SU-DHL-6 (cell line): ENCODE measurements around the gene STRIP2.

Experiments used
- H2AFZ ChIP-seq: fragments of 200-600 bp; sonication (generic); 2 replicates; pipeline ENCODE4 v1.6.1; 2014; ENCODE audit warnings: low read depth, mild to moderate bottlenecking, moderate library complexity, mixed read lengths, antibody characterized with exemption, low read length; ENCODE audit not compliant: severe bottlenecking
- H3F3A ChIP-seq: fragments of 200-600 bp; shearing (Covaris generic); 2 replicates; pipeline ENCODE4 v1.6.0; 2016; ENCODE audit warnings: antibody characterized with exemption, mild to moderate bottlenecking; ENCODE audit not compliant: insufficient read depth
- H3K27ac ChIP-seq: fragments of 200-600 bp; sonication (generic); 2 replicates; pipeline ENCODE4 v1.5.1; 2016; ENCODE audit warnings: low read depth, mild to moderate bottlenecking, low read length, moderate library complexity, mixed read lengths
- H3K27me3 ChIP-seq: fragments of 200-600 bp; sonication (generic), shearing (Covaris generic); 2 replicates; pipeline ENCODE4 v1.6.0; 2014; ENCODE audit warnings: mild to moderate bottlenecking, low read length
- H3K36me3 ChIP-seq: fragments of 200-600 bp; sonication (generic); 2 replicates; pipeline ENCODE4 v1.6.1; 2014; ENCODE audit warnings: mild to moderate bottlenecking, low read length, mixed read lengths
- H3K4me2 ChIP-seq: fragments of 300-600, 200-600 bp; shearing (Covaris generic), sonication (generic); 2 replicates; pipeline ENCODE4 v1.6.0; 2014; ENCODE audit warnings: low read length, low read depth, mild to moderate bottlenecking; ENCODE audit not compliant: poor library complexity, severe bottlenecking
- H3K4me3 ChIP-seq: fragments of 200-600 bp; sonication (generic); 2 replicates; pipeline ENCODE4 v1.5.1; 2014; ENCODE audit warnings: antibody characterized with exemption, low read length, mild to moderate bottlenecking, mixed read lengths; ENCODE audit not compliant: insufficient read depth, poor library complexity, severe bottlenecking
- H3K79me2 ChIP-seq: fragments of 200-600 bp; sonication (generic); 2 replicates; pipeline ENCODE4 v1.6.1; 2014; ENCODE audit warnings: mild to moderate bottlenecking, low read length, moderate library complexity; ENCODE audit not compliant: insufficient read depth
- H3K9ac ChIP-seq: fragments of 200-600 bp; sonication (generic); 2 replicates; pipeline ENCODE4 v1.7.0; 2014; ENCODE audit warnings: mild to moderate bottlenecking, low read length
- H3K9me2 ChIP-seq: fragments of 200-600 bp; sonication (generic); replicated peaks from 2 replicates; pipeline ENCODE4 v1.6.1; 2014; ENCODE audit warnings: low read length; ENCODE audit not compliant: insufficient read depth
- H3K9me3 ChIP-seq: fragments of 200-600 bp; sonication (generic); 2 replicates; pipeline ENCODE4 v1.6.1; 2014; ENCODE audit warnings: low read length, mixed read lengths; ENCODE audit not compliant: insufficient read depth
- H4K20me1 ChIP-seq: fragments of 200-600 bp; sonication (generic); 2 replicates; pipeline ENCODE4 v1.6.1; 2014; ENCODE audit warnings: low read depth, mild to moderate bottlenecking, antibody characterized with exemption, low read length, moderate library complexity, mixed read lengths
- CTCF ChIP-seq: fragments of 200-600 bp; sonication (generic); IDR thresholded peaks from one replicate; pipeline ENCODE4 v1.5.1; 2017; ENCODE audit warnings: antibody characterized with exemption, mild to moderate bottlenecking, low read length, moderate library complexity; ENCODE audit not compliant: insufficient read depth, poor library complexity, severe bottlenecking
- EZH2phosphoT487 ChIP-seq: fragments of 200-600 bp; sonication (generic), shearing (Covaris generic); conservative IDR thresholded peaks from 2 replicates; pipeline ENCODE4 v1.6.1; 2018; ENCODE audit warnings: mild to moderate bottlenecking, antibody characterized with exemption, low read length, moderate library complexity, mixed read lengths

Gene STRIP2

DNA sequence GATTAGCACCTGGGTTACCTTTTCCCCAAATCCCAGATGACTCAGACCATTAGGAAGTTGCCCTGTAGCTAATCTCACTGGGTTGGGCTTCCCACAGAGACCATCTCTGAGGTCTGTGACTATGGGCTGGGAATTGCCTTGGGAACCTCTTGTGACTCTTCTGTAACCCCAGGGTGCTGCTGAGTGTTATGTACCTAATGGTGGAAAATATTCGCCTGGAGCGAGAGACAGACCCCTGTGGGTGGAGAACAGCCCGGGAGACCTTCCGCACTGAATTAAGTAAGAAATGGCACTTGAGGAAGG is 20.0 kb downstream of the STRIP2 start:
- no peaks in the 10 kb centered on the region for H3K27me3 ChIP-seq
- no peak overlapping the region for H3K4me2 ChIP-seq
- H3K9me3 ChIP-seq = no peaks in the 10 kb centered on the region
- no peak overlapping the region for H2AFZ ChIP-seq
- H4K20me1 ChIP-seq = no peaks in the 10 kb centered on the region
- no peak overlapping the region for H3K4me3 ChIP-seq
- H3K9ac ChIP-seq = no peak overlapping the region
- H3K79me2 ChIP-seq = no peaks in the 10 kb centered on the region
- no peaks in the 10 kb centered on the region for H3K9me2 ChIP-seq
- H3K27ac ChIP-seq = no peak overlapping the region
- H3K36me3 ChIP-seq = no peaks in the 10 kb centered on the region
- TF ChIP-seq EZH2phosphoT487 (no peak), CTCF (no peak)
- H3F3A ChIP-seq = no peaks in the 10 kb centered on the region

GRCh38 chr7:129456421-129456820 is 22.2 kb downstream of the STRIP2 start:
- Histone ChIP-seq H2AFZ (no peak overlapping the region), H3K9me2 (no peaks in the 10 kb centered on the region), H3K9ac (no peak overlapping the region), H3K27me3 (no peaks in the 10 kb centered on the region), H3F3A (no peaks in the 10 kb centered on the region), H3K36me3 (no peaks in the 10 kb centered on the region), H3K27ac (no peak overlapping the region), H3K4me2 (no peak overlapping the region), H3K4me3 (no peak overlapping the region), H4K20me1 (no peaks in the 10 kb centered on the region), H3K79me2 (no peaks in the 10 kb centered on the region), H3K9me3 (no peaks in the 10 kb centered on the region)
- TF ChIP-seq CTCF (no peak), EZH2phosphoT487 (no peak)

DNA sequence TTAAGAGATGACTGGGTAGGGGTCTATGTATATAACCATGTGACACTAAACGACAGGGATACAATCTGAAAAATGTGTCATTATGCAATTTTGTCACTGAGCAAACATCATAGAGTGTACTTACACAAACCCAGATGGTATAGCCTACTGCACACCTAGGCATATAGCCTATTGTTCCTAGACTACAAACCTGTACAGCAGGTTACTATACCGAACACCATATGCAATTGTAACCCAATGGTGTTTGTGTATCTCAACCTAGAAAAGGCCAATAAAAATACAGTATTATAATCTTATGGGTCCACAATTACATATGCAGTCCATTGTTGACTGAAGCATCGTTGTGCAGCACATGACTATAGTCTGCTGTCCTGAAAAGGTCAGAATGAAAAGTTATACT is 22.9 kb downstream of the STRIP2 start:
- Histone ChIP-seq H3K9me2 (no peaks in the 10 kb centered on the region), H4K20me1 (no peaks in the 10 kb centered on the region), H3K27ac (no peak overlapping the region), H3K4me3 (no peak overlapping the region), H3K36me3 (no peaks in the 10 kb centered on the region), H3F3A (no peaks in the 10 kb centered on the region), H3K27me3 (no peaks in the 10 kb centered on the region), H3K79me2 (no peaks in the 10 kb centered on the region), H3K9ac (no peak overlapping the region), H3K4me2 (no peak overlapping the region), H2AFZ (no peak overlapping the region), H3K9me3 (no peaks in the 10 kb centered on the region)
- TF ChIP-seq CTCF = no peak
- no peak for TF ChIP-seq EZH2phosphoT487

GRCh38 chr7:129458171-129458570 is 23.9 kb downstream of the STRIP2 start:
- Histone ChIP-seq H3K4me3 (no peak overlapping the region), H2AFZ (no peak overlapping the region), H3F3A (no peaks in the 10 kb centered on the region), H3K36me3 (no peaks in the 10 kb centered on the region), H3K4me2 (no peak overlapping the region), H4K20me1 (no peaks in the 10 kb centered on the region), H3K9me3 (no peaks in the 10 kb centered on the region), H3K27ac (no peak overlapping the region), H3K27me3 (no peaks in the 10 kb centered on the region), H3K9ac (no peak overlapping the region), H3K9me2 (no peaks in the 10 kb centered on the region), H3K79me2 (no peaks in the 10 kb centered on the region)
- TF ChIP-seq EZH2phosphoT487 (no peak), CTCF (no peak)
